HCT116 (cell line): ENCODE measurements around the gene C4orf54. TPM values are rescaled to one million over a fixed set of nuclear protein-coding genes. Genes with fewer than 3 reads are reported as not detected.

Experiments used
- ATAC-seq: fragments of 200-7000 bp; cut with Tn5 transposase; 2 replicates; pipeline ENCODE4 v1.9.1; 2020; ENCODE audit warnings: mild to moderate bottlenecking, moderate library complexity
- BruUV-seq: library from RNA; stranded (reverse); fragments of 400-500 nt; replicated peaks from 2 replicates; lab custom pipeline; 2021; lab: Mats Ljungman, UMichigan
- CTCF ChIA-PET: fragments of 300-600 bp; sonication (Branson Sonifier 250); formaldehyde crosslinking; loops from one replicate; lab custom pipeline; 2021; ENCODE audit warnings: antibody characterized with exemption; lab: Charles Lee
- POLR2A ChIA-PET: fragments of 300-600, 350-600 bp; sonication (Branson Sonifier 250); formaldehyde crosslinking; loops from one replicate; lab custom pipeline; 2021; ENCODE audit warnings: antibody characterized with exemption; lab: Charles Lee
- RAD21 ChIA-PET, 2 experiments: fragments of 300-600 bp; sonication (Branson Sonifier 250); formaldehyde crosslinking; loops; one replicate each; lab custom pipeline; 2023; ENCODE audit warnings: low total read pairs in 2 of 2; ENCODE audit not compliant: uncharacterized antibody in 2 of 2, unreplicated experiment in 2 of 2, low non-redundant PET in 1 of 2; lab: Charles Lee
- DNase-seq: peaks from one replicate; pipeline ENCODE4 v3.0.0-alpha.2; 2010; ENCODE audit warnings: low read depth, low spot score
- H2AFZ ChIP-seq: fragments of 200-600 bp; shearing (Covaris generic), sonication (generic); 2 replicates; pipeline ENCODE4 v1.6.1; 2017; ENCODE audit warnings: low read depth, mixed run types, mixed read lengths, antibody characterized with exemption, low read length; ENCODE audit not compliant: poor library complexity, severe bottlenecking
- H3K27ac ChIP-seq: 2 replicates; pipeline ENCODE4 v1.5.1; 2012; ENCODE audit warnings: low read depth, low read length
- H3K27me3 ChIP-seq: fragments of 200-600 bp; sonication (generic); 2 replicates; pipeline ENCODE4 v1.6.1; 2016; ENCODE audit warnings: mixed run types, low read length, mixed read lengths; ENCODE audit not compliant: insufficient read depth
- H3K36me3 ChIP-seq, 2 experiments: fragments of 200-500 bp in 1 of 2; fragments of 200-600 bp in 1 of 2; sonication (Bioruptor generic) in 1 of 2; sonication (generic) in 1 of 2; 2 replicates each; pipeline versions ENCODE4 v1.5.1 to v1.6.1; 2014 to 2016; ENCODE audit warnings: low read length in 2 of 2, inconsistent platforms in 1 of 2, mixed read lengths in 1 of 2, mixed run types in 1 of 2; ENCODE audit not compliant: insufficient read depth in 2 of 2, control insufficient read depth in 1 of 2
- H3K4me1 ChIP-seq, 2 experiments: fragments of 200-600 bp in 1 of 2; sonication (generic) in 1 of 2; 2 replicates each; pipeline versions ENCODE4 v1.5.1 to v1.6.1; 2012 to 2017; ENCODE audit warnings: low read length in 2 of 2, inconsistent platforms in 1 of 2, mild to moderate bottlenecking in 1 of 2, mixed read lengths in 1 of 2, mixed run types in 1 of 2, moderate library complexity in 1 of 2; ENCODE audit not compliant: insufficient read depth in 2 of 2, control insufficient read depth in 1 of 2
- H3K4me2 ChIP-seq: fragments of 200-600 bp; sonication (generic); 2 replicates; pipeline ENCODE4 v1.6.1; 2017; ENCODE audit warnings: mixed run types, low read length, mixed read lengths
- H3K4me3 ChIP-seq, 2 experiments: fragments of 200-600 bp in 1 of 2; sonication (generic) in 1 of 2; replicated peaks in 1 of 2; 2 replicates each; pipeline ENCODE4 v1.5.1; 2011 to 2016; ENCODE audit warnings: low read length in 2 of 2, control low read depth in 1 of 2, low read depth in 1 of 2, mild to moderate bottlenecking in 1 of 2, mixed read lengths in 1 of 2, mixed run types in 1 of 2
- H3K79me2 ChIP-seq: fragments of 200-600 bp; sonication (generic); 2 replicates; pipeline ENCODE4 v1.6.1; 2017; ENCODE audit warnings: mild to moderate bottlenecking, mixed run types, low read length, moderate library complexity, mixed read lengths; ENCODE audit not compliant: insufficient read depth
- H3K9ac ChIP-seq: fragments of 200-600 bp; sonication (generic); 2 replicates; pipeline ENCODE4 v1.6.1; 2016; ENCODE audit warnings: low read length, mixed read lengths
- H3K9me2 ChIP-seq: fragments of 200-600 bp; sonication (generic), shearing (Covaris generic); 2 replicates; pipeline ENCODE4 v1.6.1; 2017; ENCODE audit warnings: mixed run types, mild to moderate bottlenecking, moderate library complexity; ENCODE audit not compliant: insufficient read depth
- H3K9me3 ChIP-seq, 2 experiments: fragments of 200-500 bp in 1 of 2; fragments of 200-600 bp in 1 of 2; sonication (Bioruptor generic) in 1 of 2; sonication (generic) in 1 of 2; 2 replicates each; pipeline ENCODE4 v1.6.1; 2014 to 2017; ENCODE audit warnings: low read length in 2 of 2, mixed read lengths in 2 of 2, inconsistent platforms in 1 of 2, low read depth in 1 of 2, mild to moderate bottlenecking in 1 of 2, mixed run types in 1 of 2, moderate library complexity in 1 of 2; ENCODE audit not compliant: control insufficient read depth in 1 of 2, insufficient read depth in 1 of 2
- H4K20me1 ChIP-seq: fragments of 200-600 bp; sonication (generic), shearing (Covaris generic); 2 replicates; pipeline ENCODE4 v1.6.1; 2017; ENCODE audit warnings: mixed run types, mild to moderate bottlenecking, moderate library complexity; ENCODE audit not compliant: insufficient read depth
- CBX3 ChIP-seq: IDR thresholded peaks from 2 replicates; pipeline ENCODE4 v1.6.1; 2012; ENCODE audit warnings: low read depth
- CEBPB ChIP-seq: IDR thresholded peaks from 2 replicates; pipeline ENCODE4 v1.6.1; 2012; ENCODE audit warnings: low read depth
- EGR1 ChIP-seq: IDR thresholded peaks from 2 replicates; pipeline ENCODE4 v1.6.1; 2012; ENCODE audit warnings: low read depth
- ELF1 ChIP-seq: IDR thresholded peaks from 2 replicates; pipeline ENCODE4 v1.6.1; 2012; ENCODE audit warnings: low read depth, borderline replicate concordance
- EZH2 ChIP-seq: fragments of 200-600 bp; sonication (generic); IDR thresholded peaks from 2 replicates; pipeline ENCODE4 v1.6.1; 2017; ENCODE audit warnings: antibody characterized with exemption, mixed run types
- EZH2phosphoT487 ChIP-seq: fragments of 200-600 bp; IDR thresholded peaks from 2 replicates; pipeline ENCODE4 v1.6.1; 2018; ENCODE audit warnings: antibody characterized with exemption, borderline replicate concordance
- POLR2AphosphoS5 ChIP-seq: IDR thresholded peaks from 2 replicates; pipeline ENCODE4 v1.6.1; 2011; ENCODE audit warnings: mild to moderate bottlenecking, low read depth, low read length, moderate library complexity
- RAD21 ChIP-seq: IDR thresholded peaks from 2 replicates; pipeline ENCODE4 v1.6.1; 2012; ENCODE audit warnings: low read depth, mild to moderate bottlenecking
- REST ChIP-seq: IDR thresholded peaks from 2 replicates; pipeline ENCODE4 v1.6.1; 2012; ENCODE audit warnings: low read depth
- SIN3A ChIP-seq: IDR thresholded peaks from 2 replicates; pipeline ENCODE4 v1.6.1; 2012; ENCODE audit warnings: low read depth
- SRF ChIP-seq: IDR thresholded peaks from 2 replicates; pipeline ENCODE4 v1.6.1; 2012; ENCODE audit warnings: low read depth
- TCF7L2 ChIP-seq: IDR thresholded peaks from 2 replicates; pipeline ENCODE4 v1.7.0; 2011; ENCODE audit warnings: borderline replicate concordance, inconsistent platforms; ENCODE audit not compliant: insufficient read depth, insufficient read length; ENCODE audit errors: extremely low read depth
- ZBTB33 ChIP-seq: IDR thresholded peaks from 2 replicates; pipeline ENCODE4 v1.6.1; 2011; ENCODE audit warnings: mild to moderate bottlenecking, low read length, moderate library complexity; ENCODE audit not compliant: insufficient replicate concordance; ENCODE audit errors: extremely low read depth
- ZNF274 ChIP-seq: fragments of 200-500 bp; sonication (Bioruptor generic); IDR thresholded peaks from 2 replicates; pipeline ENCODE4 v1.6.1; 2014; ENCODE audit warnings: mild to moderate bottlenecking, low read depth, low read length, inconsistent platforms
- intact Hi-C: fragments of 100-400 bp; cut with micrococcal nuclease; formaldehyde crosslinking; loops from 2 replicates; pipeline ENCODE4 v1.10.0; 2022
- total RNA-seq: library from RNA; stranded (reverse); gene quantifications from one replicate; pipeline ENCODE4 v1.2.1, GENCODE V29; 2021; ENCODE audit not compliant: unreplicated experiment
- TF ChIP-seq, protein P1 (sequence below), 3 experiments: fragments of 200-600 bp in 1 of 3; sonication (generic) in 1 of 3; IDR thresholded peaks in 2 of 3; conservative IDR thresholded peaks in 1 of 3; 2 replicates each; pipeline ENCODE4 v1.5.1; 2012 to 2017; ENCODE audit warnings: low read depth in 2 of 3, low read length in 2 of 3, antibody characterized with exemption in 1 of 3, borderline replicate concordance in 1 of 3, control low read depth in 1 of 3, mild to moderate bottlenecking in 1 of 3, mixed read lengths in 1 of 3, mixed run types in 1 of 3, moderate library complexity in 1 of 3; ENCODE audit not compliant: insufficient read depth in 1 of 3
- TF ChIP-seq, protein P2 (sequence below): IDR thresholded peaks from 2 replicates; pipeline ENCODE4 v1.6.1; 2012

Gene C4orf54
- total RNA-seq, 1 experiment from 2014 or later, result not detected

DNA sequence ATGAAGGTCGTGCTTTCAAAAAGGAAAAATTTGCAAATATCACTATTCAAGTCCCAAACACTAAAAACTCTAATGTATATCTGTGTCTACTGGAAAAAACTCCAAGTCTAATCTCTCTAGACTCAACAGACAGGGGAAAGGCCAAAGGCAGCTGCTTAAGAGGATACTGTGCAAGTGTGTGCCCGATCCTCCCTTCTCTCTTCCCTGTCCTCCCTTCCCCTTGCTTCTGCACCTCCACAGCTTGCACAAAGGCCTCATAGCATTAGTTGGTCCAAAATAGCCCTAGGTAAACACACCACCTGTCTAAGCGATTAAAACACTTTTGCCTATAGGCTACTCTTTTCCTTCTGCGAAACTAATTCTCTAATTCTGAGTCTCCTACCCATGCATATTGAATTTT is 10.6 kb downstream of the C4orf54 start:
- DNase-seq (no peak), ATAC-seq (no peak)
- no peaks in the 10 kb centered on the region for H4K20me1 ChIP-seq
- H3K4me3 ChIP-seq, result no peak overlapping the region
- BruUV-seq, result no TSS peak
- RAD21 ChIA-PET, result no interaction called here
- no peak for TF ChIP-seq SRF
- TF ChIP-seq ELF1, result no peak
- no peak for TF ChIP-seq EZH2
- TF ChIP-seq TCF7L2, result no peak
- no peak for TF ChIP-seq REST
- TF ChIP-seq EZH2phosphoT487, result no peak
- TF ChIP-seq, protein P1, sequence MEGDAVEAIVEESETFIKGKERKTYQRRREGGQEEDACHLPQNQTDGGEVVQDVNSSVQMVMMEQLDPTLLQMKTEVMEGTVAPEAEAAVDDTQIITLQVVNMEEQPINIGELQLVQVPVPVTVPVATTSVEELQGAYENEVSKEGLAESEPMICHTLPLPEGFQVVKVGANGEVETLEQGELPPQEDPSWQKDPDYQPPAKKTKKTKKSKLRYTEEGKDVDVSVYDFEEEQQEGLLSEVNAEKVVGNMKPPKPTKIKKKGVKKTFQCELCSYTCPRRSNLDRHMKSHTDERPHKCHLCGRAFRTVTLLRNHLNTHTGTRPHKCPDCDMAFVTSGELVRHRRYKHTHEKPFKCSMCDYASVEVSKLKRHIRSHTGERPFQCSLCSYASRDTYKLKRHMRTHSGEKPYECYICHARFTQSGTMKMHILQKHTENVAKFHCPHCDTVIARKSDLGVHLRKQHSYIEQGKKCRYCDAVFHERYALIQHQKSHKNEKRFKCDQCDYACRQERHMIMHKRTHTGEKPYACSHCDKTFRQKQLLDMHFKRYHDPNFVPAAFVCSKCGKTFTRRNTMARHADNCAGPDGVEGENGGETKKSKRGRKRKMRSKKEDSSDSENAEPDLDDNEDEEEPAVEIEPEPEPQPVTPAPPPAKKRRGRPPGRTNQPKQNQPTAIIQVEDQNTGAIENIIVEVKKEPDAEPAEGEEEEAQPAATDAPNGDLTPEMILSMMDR (IDR thresholded peaks at IDR 0.05 in 2 of 3, conservative IDR thresholded peaks at IDR 0.05 in 1 of 3; ENCODE audit: borderline replicate concordance in 1 of 3, insufficient read depth in 1 of 3, low read depth in 2 of 3, low read length in 2 of 3), result no peak
- no peak for TF ChIP-seq CBX3
- TF ChIP-seq RAD21, result no peak
- no peak for TF ChIP-seq EGR1
- no peak for TF ChIP-seq CEBPB
- TF ChIP-seq, protein P2, sequence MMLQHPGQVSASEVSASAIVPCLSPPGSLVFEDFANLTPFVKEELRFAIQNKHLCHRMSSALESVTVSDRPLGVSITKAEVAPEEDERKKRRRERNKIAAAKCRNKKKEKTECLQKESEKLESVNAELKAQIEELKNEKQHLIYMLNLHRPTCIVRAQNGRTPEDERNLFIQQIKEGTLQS, result no peak
- no peak for TF ChIP-seq ZBTB33
- TF ChIP-seq ZNF274, result no peak
- TF ChIP-seq POLR2AphosphoS5, result no peak
- no peak for TF ChIP-seq SIN3A
- H3K4me2 ChIP-seq, result no peak overlapping the region
- H2AFZ ChIP-seq, result no peak overlapping the region
- H3K4me1 ChIP-seq, result no peaks in the 10 kb centered on the region
- H3K79me2 ChIP-seq, result no peaks in the 10 kb centered on the region
- no peak overlapping the region for H3K27ac ChIP-seq
- H3K27me3 ChIP-seq, result no peaks in the 10 kb centered on the region
- H3K9me2 ChIP-seq, result no peaks in the 10 kb centered on the region
- POLR2A ChIA-PET, result no interaction called here
- CTCF ChIA-PET, result no interaction called here
- H3K9ac ChIP-seq, result no peak overlapping the region
- intact Hi-C loops, result no loop called here
- H3K36me3 ChIP-seq, result no peaks in the 10 kb centered on the region
- no peaks in the 10 kb centered on the region for H3K9me3 ChIP-seq
